HUDEP-2 (cell line): ENCODE data around the gene MCAM.
A peak's percentile ranks its signal among the peaks of the same experiment; 100 is the strongest.

Experiments
- DNase-seq, 76 experiments: peaks; one replicate each; lab custom pipeline; 2025; ENCODE audit not compliant: unreplicated experiment in 76 of 76; lab: John Stamatoyannopoulos, UW

MCAM gene

DNA sequence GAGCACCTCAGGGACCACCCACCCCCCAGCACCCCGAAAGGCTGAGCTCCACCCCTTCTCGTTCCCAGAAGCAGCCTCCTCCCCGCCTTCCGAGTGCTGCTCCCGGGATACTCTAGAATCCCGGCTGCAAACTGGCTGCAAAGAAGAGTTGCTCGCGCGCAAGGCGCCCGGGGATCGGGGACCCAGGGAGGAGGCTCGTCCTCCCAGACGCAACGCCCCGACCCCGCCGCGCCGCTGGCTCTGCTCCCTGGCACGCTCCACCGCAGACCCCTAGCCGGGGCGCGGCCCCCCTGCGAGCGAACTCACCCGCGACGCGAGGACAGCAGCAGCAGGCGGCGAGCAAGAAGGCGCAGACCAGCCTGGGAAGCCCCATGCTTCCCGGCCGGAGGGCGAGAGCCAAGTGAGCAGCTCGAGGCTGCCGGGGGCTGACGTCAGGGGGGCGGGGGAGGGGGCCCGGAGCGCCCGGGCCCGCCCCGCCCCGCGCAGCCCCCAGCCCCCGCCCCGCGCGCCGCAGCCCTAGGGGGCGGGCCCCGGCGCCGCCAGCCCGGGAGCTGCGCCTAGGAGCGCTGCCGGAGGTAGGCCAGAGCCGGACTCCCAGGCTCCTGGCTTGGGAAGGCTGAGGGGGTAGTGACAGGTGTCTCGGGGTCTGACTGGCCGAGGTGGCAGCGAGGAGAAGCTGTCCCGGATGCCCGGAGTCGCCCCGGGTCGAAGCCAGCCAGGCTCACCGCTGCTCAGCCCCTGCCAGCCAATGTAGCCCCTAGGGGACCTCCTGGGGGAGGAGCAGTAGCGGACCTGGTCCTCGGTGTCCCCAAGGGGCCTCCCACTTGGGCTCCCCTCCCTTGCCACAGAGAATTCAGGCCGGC is at the start of gene MCAM:
Gene MCAM, minus strand, starts transcription at position 402 of the 863 bp plus-strand sequence. Its CDS starts 29 bp downstream, at position 373.
- DNase-seq = no peak

GRCh38 chr11:119365071-119365591 is 48.2 kb upstream of the MCAM start:
- no peak for DNase-seq

- peak in 29 of 76 experiments; percentile 10 to 54 (median 30) for DNase-seq
These were observed 47.1 kb upstream of the MCAM start for GRCh38 chr11:119363851-119364590.

DNA sequence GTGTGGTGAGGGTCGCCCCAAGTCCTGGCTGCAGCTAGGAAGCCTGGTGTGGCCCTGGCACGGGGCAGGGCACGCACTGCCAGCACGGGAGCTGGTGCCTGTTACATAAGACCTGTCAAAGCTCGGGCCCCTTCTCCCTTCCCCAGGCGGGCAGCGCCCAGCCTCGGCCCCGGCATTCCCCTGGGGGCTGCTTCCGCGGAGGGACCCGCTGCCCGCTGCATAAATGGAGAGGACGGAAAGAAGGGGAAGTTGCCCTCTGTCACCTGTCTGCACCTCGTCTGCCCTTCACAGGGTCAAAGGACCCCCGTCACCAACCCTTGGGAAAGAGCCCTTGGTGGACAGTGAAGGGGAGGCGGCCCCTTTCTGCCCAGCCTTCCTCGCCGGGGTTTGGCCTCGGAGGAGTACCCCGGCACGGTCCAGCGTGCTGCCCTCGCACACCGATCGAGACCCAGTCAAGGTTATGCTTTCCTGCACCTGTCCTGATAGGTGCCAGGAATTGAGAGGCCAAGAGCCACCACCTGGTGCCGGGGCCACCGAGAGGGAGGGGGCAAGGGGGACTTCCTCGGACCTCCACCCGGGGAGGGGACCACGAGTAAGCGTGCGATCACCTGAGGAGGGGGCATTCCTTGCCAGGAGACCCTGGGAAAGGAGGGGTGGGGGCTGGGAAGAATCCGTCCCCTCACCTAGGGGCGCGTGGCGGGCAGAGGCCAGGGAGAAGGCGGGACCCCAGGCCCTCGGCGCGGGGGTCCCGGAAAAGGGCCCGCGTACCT is 46.3 kb upstream of the MCAM start:
- no peak for DNase-seq

GRCh38 chr11:119362741-119363080 is 45.8 kb upstream of the MCAM start:
- DNase-seq = no peak

DNA sequence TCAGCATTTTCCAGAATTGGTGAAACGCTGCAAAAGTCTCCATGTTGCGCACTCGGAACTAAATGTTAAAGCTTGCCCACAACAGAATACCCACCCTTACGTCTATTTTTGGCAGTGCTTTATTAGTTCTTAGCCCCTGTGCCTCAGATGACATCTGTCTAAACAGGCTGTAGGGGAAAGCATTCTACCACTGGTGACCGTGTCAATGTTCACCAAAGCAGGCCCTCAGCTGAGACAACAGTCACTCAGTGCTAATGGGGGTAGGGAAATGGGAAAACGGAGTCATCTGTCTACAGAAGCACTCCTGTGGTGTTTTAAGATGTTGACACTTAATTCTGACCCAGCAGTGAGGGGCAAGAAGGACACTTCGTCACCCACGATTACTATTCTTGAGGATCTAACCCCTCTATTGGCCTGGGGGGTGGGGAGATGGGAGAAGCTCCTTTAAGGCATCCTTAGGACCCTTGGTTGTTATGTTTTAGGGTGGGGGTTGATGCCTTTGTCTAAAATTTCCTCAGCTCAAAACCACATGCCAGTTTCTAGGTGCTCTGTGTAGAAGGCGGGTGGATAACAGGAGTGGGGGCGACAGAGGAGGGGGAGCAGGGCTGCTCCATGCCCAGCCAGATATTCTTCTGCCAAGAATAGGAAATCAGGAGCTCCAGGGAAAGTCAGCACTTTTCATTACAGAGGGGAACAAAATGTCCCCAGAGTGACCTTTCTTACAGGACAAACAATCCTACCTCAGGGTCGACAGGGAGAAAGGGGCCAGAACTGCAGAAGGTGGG is 45.2 kb upstream of the MCAM start:
- no peak for DNase-seq

- DNase-seq = no peak
These were observed 44.3 kb upstream of the MCAM start for GRCh38 chr11:119361056-119361787.

DNA sequence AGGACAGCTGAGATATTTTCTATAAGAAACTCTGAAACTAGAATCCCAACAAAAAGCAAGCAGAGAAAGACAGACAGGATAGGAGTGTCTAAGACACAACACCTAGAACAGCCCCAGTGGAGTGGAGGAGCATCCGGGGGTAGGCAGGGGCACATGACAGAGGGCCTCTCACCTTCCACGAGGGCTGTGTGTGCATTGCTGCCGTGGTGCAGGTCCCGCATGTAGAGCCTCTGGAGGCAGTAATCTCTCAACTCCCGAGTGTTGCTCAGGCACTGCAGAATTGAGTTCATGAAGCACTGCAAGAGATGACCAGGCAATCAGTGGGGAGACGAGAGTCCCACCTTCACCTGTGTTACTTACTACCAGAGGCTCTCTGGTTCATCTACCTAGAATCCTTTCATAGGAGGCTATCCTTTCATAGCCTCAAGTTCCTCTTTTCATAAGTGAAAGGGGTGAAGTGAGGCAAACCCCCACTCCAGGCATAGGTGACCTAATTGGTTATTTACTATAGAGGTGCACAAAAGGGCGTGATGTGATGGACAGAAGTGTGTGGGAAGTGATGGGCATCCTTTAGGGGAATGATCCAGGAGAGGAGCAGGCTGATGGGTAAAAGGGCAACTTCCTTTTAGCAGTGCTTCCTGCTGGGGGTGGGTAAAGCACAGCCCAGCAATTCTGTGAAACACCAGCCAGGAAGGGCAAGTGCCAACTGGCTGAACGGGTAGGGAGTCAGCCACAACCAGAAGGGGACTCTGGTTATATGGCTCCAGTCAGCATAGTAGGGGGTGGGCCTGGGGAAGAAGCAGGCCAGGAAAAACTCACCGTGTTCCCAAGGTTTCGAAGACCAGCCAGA is 42.7 kb upstream of the MCAM start:
- DNase-seq = no peak

- DNase-seq = no peak
These were observed 40.1 kb upstream of the MCAM start for GRCh38 chr11:119357074-119357473.

DNA sequence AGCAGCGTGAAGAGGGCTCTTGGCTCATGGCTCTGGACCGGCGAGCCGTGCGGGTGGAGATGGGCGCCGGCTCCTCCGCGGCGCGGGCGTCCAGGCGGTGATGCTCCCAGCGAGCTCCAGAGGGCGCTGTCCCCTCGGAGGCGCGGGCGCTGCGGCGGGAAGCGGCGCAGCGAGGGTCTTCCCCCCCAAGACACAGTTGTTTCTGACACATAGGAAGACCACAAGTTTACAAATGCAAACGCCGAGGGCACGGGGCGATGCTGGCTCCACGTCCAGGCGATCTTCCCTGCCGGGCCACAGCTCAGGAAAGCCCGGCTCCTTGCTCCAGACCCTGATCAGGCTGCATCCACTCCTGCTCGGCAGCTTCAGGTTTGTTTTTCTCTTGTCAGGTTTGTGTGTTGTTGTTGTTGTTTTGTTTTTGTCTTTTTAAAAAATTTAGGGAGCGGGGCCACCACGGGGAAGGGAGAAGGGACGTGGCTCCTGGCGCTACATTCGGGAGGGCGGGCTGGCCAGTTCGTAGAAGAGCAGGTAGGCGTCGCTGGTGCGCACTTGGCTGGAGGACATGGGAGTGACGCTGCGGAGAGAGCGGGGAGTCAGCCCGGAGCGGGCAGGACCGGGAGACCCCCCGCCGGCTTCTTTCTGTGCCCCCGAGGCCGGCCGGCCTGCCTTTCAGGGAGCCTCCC is 39.6 kb upstream of the MCAM start:
- DNase-seq = peak in 62 of 76 experiments; percentile 3 to 79 (median 48)

DNA sequence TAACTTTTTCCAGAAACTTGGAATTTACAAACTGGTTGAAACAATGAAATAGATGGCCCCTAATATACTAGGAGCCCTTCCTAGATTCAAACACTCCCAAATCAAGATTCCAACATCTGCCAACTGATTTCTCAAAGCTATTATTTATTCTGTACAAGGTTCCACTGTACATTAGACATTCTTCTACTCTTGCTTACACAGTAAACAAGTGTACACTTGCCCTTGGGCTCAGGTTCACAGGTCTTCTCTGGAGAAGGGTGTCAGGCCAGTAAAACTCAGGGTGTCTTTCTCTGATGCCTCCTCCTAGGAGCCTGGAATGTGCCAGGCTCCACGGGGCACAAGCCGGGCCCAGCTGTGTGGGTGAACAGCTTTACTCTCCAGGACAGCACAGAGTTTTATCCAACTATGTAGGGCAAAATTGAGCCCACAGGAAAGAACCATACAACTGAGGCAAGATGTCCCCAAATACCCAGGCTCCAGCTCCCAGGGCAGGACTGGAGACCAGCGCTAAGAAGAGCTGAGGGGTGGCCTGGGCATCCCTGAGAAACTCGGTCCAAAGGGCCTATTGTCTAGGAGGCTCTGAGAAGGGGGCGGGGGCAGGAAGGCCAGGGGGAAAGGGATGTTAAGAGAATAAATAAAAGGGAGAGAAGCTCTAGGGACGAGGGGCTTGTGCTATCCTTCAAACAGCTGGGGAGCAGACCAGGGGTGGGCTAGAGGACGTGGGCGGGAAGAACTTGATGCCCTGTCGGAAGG is 38.3 kb upstream of the MCAM start:
- no peak for DNase-seq

DNA sequence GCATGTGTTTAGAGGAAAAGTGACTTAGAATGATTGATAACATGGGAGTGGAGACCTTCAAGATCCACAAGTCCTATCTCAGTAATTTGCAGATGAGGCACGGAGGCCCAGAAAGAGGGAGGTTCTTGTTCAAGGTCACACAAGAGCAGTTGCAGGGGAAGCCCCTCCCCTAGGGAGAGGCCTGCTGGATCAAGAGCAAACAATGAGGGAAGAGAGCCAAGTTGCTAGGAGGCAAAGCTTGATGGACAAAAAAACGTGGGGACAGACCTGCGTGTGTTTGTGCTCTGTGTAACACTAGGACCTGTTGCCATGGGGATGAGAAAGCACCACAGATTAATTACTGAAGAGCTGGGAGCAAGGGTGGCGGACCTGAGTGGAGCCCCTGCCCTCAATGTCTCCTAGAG is 35.9 kb upstream of the MCAM start:
- DNase-seq = no peak

DNA sequence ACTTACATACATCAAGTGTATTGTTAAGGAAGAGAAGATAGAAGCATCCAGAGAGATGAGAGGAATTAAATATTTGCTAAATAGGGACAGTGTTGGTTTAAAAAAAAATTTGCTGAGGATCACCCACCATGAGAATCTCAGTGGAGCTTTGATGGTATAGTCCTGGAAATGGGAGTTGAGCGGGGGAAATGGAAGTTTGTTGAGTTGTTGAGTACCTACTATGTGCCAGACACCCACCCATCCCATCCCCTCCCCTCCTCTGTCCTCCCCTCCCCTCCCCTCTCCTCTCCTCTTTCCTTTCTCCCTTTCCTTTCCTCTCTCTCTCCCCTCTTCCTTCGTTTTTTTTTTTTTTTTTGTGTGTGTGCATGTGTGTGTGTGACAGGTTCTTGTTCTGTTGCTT is 34.3 kb upstream of the MCAM start:
- DNase-seq = no peak

DNA sequence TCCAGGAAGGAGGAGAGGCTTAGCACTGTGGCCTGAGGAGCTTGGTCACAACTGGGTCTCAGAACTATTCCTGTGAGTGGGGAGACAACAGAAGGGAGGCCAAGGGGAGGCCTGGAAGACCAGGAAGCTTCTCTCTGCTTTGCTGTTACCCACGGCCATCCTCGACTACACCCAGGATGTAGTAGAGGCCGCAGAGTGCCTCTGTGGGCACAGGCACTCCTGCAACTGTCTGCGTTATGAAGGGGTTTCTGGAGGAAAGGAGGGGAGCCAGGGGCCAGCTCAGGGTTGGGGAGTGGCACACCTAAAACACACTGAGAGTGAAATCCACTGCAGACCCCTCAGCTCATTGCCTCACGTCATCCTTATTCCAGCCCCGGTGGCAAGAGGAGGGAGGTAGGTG is 33.4 kb upstream of the MCAM start:
- no peak for DNase-seq

- DNase-seq = no peak
These were observed 31.1 kb upstream of the MCAM start for GRCh38 chr11:119347940-119348605.

DNA sequence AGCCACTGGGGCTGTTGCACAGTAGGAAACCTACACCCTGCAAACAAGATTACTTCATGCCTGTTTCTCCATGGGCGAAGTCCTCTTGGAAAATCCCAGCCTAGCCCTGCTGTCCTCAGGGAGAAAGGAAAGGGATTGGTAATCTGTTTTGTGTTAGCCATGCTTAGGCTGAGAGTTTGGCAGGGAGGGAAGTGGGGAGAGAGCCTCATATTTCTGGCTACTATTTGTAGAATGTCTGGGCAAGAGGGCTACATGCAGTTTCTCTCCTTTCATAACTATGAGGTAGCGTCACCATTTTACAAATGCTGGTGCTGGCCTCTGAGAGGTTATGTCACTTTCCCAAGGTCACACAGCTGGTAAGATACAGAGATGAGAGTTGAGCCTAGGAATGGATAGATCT is 30.3 kb upstream of the MCAM start:
- no peak for DNase-seq

GRCh38 chr11:119346605-119347004 is 29.7 kb upstream of the MCAM start, which contains the start of gene MFRP:
TSS of gene MFRP (minus strand) at chr11:119346705. CDS start at chr11:119346513, 192 bp downstream.
- no peak for DNase-seq
